ENCODE data around the gene DCTN3.

The DCTN3 gene

DNA sequence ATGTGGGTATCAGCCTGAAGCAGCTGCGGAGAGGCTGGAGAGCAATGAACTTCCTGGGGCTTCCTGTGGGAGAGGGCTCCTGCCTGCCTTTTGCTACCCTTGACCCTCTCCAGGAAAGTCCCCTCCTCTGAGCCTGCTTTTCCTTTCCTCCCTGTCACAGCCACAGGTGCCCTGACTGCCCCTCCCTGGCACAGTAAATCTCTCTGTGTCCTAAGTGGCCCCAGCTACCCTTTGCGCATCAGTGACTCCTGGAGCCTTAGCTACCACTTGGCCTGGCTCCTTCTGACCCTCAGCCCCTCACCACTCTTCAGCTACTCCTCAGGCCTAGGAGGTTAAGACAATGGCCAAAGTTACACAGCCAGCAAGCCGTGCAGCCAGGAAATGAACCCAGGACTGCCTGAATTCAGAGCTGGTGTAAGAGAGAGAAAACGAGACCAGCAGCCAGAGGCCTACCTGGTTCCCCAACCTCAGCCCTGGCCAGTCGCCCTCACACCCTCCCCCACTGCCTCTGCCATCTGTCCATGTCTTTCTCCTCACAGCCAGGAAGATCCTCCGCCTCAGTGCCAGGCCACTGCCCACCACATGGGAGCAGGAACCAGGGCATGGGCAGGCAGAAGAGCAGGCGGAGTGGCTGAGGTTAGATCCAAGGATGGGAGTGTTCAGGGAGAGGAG is 49.4 kb downstream of the DCTN3 start:
- TF ChIP-seq, protein P1, sequence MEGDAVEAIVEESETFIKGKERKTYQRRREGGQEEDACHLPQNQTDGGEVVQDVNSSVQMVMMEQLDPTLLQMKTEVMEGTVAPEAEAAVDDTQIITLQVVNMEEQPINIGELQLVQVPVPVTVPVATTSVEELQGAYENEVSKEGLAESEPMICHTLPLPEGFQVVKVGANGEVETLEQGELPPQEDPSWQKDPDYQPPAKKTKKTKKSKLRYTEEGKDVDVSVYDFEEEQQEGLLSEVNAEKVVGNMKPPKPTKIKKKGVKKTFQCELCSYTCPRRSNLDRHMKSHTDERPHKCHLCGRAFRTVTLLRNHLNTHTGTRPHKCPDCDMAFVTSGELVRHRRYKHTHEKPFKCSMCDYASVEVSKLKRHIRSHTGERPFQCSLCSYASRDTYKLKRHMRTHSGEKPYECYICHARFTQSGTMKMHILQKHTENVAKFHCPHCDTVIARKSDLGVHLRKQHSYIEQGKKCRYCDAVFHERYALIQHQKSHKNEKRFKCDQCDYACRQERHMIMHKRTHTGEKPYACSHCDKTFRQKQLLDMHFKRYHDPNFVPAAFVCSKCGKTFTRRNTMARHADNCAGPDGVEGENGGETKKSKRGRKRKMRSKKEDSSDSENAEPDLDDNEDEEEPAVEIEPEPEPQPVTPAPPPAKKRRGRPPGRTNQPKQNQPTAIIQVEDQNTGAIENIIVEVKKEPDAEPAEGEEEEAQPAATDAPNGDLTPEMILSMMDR (IDR thresholded peaks at IDR 0.05; ENCODE audit: low read depth, low read length): no peak
- in situ Hi-C loops (cut with HindIII; ENCODE audit: low sequenced_read_pairs): loop anchor here (10.0 kb wide), 1 partner anchor 66 kb away; no protein-coding TSS in a partner anchor
- no peak overlapping the region for H3K4me3 ChIP-seq (ENCODE audit: low read depth, low read length)
- DNase-seq (ENCODE audit: low read depth, low spot score): no peak

DNA sequence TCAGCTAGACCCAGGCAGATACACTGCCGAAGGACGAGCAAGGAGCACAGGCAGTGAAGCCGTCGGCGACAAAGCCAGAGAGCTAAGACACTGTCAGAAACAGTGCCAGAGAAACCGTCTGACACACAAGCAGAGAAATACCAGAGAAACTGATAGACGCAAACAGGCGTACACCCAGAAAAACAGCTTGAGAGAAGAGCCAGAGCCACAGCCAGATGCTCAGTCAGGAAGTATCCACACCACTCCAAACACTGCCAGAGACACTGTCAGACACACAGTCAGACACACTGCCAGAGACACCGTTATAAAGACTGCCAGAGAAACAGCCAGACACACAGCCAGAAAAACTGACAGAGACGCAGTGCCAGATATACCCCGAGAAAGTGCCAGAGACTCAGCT is 49.9 kb downstream of the DCTN3 start:
- no peak for DNase-seq (ENCODE audit: low read depth, low spot score)
- H3K4me3 ChIP-seq (ENCODE audit: low read depth, low read length): no peak overlapping the region
- TF ChIP-seq, protein P1 (IDR thresholded peaks at IDR 0.05; ENCODE audit: low read depth, low read length): no peak
- in situ Hi-C loops (cut with HindIII; ENCODE audit: low sequenced_read_pairs): loop anchor here (10.0 kb wide), 1 partner anchor 66 kb away; no protein-coding TSS in a partner anchor

- TF ChIP-seq, protein P1 (IDR thresholded peaks at IDR 0.05; ENCODE audit: low read depth, low read length): no peak
- DNase-seq (ENCODE audit: low read depth, low spot score): no peak
- no peak overlapping the region for H3K4me3 ChIP-seq (ENCODE audit: low read depth, low read length)
- in situ Hi-C loops (cut with HindIII; ENCODE audit: low sequenced_read_pairs): no loop called here
Observed at GRCh38 chr9:34568774-34569173, 51.5 kb downstream of the DCTN3 start.

- in situ Hi-C loops (cut with HindIII; ENCODE audit: low sequenced_read_pairs): no loop called here
- TF ChIP-seq, protein P1 (IDR thresholded peaks at IDR 0.05; ENCODE audit: low read depth, low read length): no peak
- no peak for DNase-seq (ENCODE audit: low read depth, low spot score)
- no peak overlapping the region for H3K4me3 ChIP-seq (ENCODE audit: low read depth, low read length)
Observed at GRCh38 chr9:34568133-34568532, 52.2 kb downstream of the DCTN3 start.

DNA sequence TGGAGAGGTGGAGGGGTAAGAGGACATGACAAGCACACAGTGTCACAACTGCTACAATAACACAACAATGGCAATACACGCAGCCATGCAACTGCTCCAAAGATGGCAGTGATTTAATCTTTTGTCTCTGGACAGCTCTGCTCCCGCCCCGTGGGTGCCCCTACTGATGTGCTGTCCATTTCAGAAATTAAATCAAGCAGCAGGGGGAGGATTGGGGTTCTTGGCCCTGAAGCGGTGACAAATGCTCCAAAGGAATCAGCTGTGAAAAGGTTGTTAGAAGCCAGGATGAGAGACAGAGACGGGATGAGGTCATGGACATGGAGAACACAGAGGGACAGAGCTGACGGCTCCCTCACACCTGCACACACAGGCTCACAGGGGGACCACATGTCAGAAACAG is 53.3 kb downstream of the DCTN3 start:
- TF ChIP-seq, protein P1 (IDR thresholded peaks at IDR 0.05; ENCODE audit: low read depth, low read length): no peak
- H3K4me3 ChIP-seq (ENCODE audit: low read depth, low read length): no peak overlapping the region
- no peak for DNase-seq (ENCODE audit: low read depth, low spot score)
- in situ Hi-C loops (cut with HindIII; ENCODE audit: low sequenced_read_pairs): no loop called here

- DNase-seq (ENCODE audit: low read depth, low spot score): no peak
- TF ChIP-seq, protein P1 (IDR thresholded peaks at IDR 0.05; ENCODE audit: low read depth, low read length): no peak
- H3K4me3 ChIP-seq (ENCODE audit: low read depth, low read length): no peak overlapping the region
- in situ Hi-C loops (cut with HindIII; ENCODE audit: low sequenced_read_pairs): no loop called here
Observed at GRCh38 chr9:34566322-34566721, 54.0 kb downstream of the DCTN3 start.

Data from astrocyte of the spinal cord (primary cell).